ENCODE results near the gene SERPINC1.

GRCh38 chr1:173893611-173894010, 23.5 kb downstream of the SERPINC1 start:
- TF ChIP-seq TAF1 (IDR thresholded peaks at IDR 0.05; ENCODE audit: borderline replicate concordance, insufficient read depth, low read length) (no peak), POLR2AphosphoS5 (IDR thresholded peaks at IDR 0.05; ENCODE audit: low read depth, low read length) (no peak), FOXP2 (optimal IDR thresholded peaks at IDR 0.05; ENCODE audit: borderline replicate concordance, extremely low read depth, extremely low read length, insufficient read depth) (no peak), REST (IDR thresholded peaks at IDR 0.05; ENCODE audit: insufficient read depth in 1 of 2, low read depth in 2 of 2, low read length in 2 of 2) (no peak), SIN3A (IDR thresholded peaks at IDR 0.05; ENCODE audit: borderline replicate concordance, insufficient read depth, low read length) (no peak)
